ENCODE measurements around the gene LRRC3B.

DNA sequence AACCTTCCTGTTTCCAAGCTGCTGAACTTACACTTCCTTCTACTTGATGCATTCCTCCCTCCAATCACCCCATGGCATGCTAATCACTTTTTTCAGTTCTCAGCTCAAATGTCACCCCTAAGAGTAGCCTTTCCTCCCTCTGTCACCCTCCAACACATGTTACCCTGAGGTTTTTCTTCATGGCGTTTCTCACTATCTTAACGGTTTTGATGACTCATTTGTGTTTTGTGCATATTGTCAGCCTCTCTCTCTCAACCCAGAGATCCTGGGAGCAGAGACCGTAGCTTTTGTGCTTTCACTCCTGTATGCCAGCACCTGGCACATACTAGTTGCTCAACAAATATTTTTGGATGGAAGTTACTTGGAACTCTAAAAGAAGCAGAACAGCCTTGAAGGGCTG is 24.5 kb downstream of the LRRC3B start:
- no peak for TF ChIP-seq EP300 (conservative IDR thresholded peaks at IDR 0.05; ENCODE audit: poor library complexity, severe bottlenecking)
- TF ChIP-seq, protein P1, sequence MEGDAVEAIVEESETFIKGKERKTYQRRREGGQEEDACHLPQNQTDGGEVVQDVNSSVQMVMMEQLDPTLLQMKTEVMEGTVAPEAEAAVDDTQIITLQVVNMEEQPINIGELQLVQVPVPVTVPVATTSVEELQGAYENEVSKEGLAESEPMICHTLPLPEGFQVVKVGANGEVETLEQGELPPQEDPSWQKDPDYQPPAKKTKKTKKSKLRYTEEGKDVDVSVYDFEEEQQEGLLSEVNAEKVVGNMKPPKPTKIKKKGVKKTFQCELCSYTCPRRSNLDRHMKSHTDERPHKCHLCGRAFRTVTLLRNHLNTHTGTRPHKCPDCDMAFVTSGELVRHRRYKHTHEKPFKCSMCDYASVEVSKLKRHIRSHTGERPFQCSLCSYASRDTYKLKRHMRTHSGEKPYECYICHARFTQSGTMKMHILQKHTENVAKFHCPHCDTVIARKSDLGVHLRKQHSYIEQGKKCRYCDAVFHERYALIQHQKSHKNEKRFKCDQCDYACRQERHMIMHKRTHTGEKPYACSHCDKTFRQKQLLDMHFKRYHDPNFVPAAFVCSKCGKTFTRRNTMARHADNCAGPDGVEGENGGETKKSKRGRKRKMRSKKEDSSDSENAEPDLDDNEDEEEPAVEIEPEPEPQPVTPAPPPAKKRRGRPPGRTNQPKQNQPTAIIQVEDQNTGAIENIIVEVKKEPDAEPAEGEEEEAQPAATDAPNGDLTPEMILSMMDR (IDR thresholded peaks at IDR 0.05; ENCODE audit: poor library complexity, severe bottlenecking) = no peak
- no peak for TF ChIP-seq RAD21 (conservative IDR thresholded peaks at IDR 0.05)
- TF ChIP-seq MXI1 (conservative IDR thresholded peaks at IDR 0.05; ENCODE audit: poor library complexity, severe bottlenecking) = no peak

All from neural cell (in vitro differentiated cells).